ENCODE data around the gene SKOR1.
A peak's percentile ranks its signal among the peaks of the same experiment; 100 is the strongest.

The SKOR1 gene

GRCh38 chr15:67818464-67818863, 6.8 kb upstream of the SKOR1 start:
- DNase-seq (no peak), ATAC-seq (no peak)

GRCh38 chr15:67819636-67820035, 5.7 kb upstream of the SKOR1 start:
- DNase-seq (no peak), ATAC-seq (no peak)

GRCh38 chr15:67820122-67820991, 5.0 kb upstream of the SKOR1 start:
- ATAC-seq, result no peak
- no peak for DNase-seq

GRCh38 chr15:67820992-67821783, 4.1 kb upstream of the SKOR1 start:
- DNase-seq (peak; percentile 54), ATAC-seq (no peak)

GRCh38 chr15:67821784-67822440, 3.4 kb upstream of the SKOR1 start:
- DNase-seq (no peak), ATAC-seq (no peak)

GRCh38 chr15:67822537-67823313, 2.6 kb upstream of the SKOR1 start:
- DNase-seq (no peak), ATAC-seq (peak; percentile 21)

- DNase-seq (peak; percentile 34), ATAC-seq (no peak)
Measured at GRCh38 chr15:67823314-67824196, 1.8 kb upstream of the SKOR1 start.

GRCh38 chr15:67824197-67824968, 926 bp upstream of the SKOR1 start:
- DNase-seq (no peak), ATAC-seq (no peak)

GRCh38 chr15:67825881-67826716, 790 bp downstream of the SKOR1 start:
- DNase-seq, result peak; percentile 28
- ATAC-seq, result no peak

GRCh38 chr15:67826717-67827561, 1.6 kb downstream of the SKOR1 start:
- peak; percentile 12 for DNase-seq

GRCh38 chr15:67827562-67828277, 2.4 kb downstream of the SKOR1 start:
- DNase-seq, result no peak
- no peak for ATAC-seq

More at GRCh38 chr15:67826717-67827561, 1.6 kb downstream of the SKOR1 start:
- ATAC-seq, result no peak

GRCh38 chr15:67828278-67828968, 3.1 kb downstream of the SKOR1 start:
- DNase-seq, result no peak
- ATAC-seq, result no peak

- peak; percentile 24 for DNase-seq
- no peak for ATAC-seq
Measured at GRCh38 chr15:67828969-67829646, 3.8 kb downstream of the SKOR1 start.

- no peak for DNase-seq
- no peak for ATAC-seq
Measured at GRCh38 chr15:67829647-67830504, 4.6 kb downstream of the SKOR1 start.

- ATAC-seq (no peak), DNase-seq (no peak)
Measured at GRCh38 chr15:67831363-67831762, 6.1 kb downstream of the SKOR1 start.
